CD14-positive monocyte (primary cell): Measurements from ENCODE around the gene WARS2. TPM values are rescaled to one million over a fixed set of nuclear protein-coding genes. Genes with fewer than 3 reads are reported as not detected.

Source experiments
- DNase-seq, 3 donors: peaks; one replicate each; pipeline ENCODE4 v3.0.0-alpha.2; 2011 to 2022
- H2AFZ ChIP-seq: 2 replicates; pipeline ENCODE4 v1.6.0; 2012; ENCODE audit warnings: mild to moderate bottlenecking, low read depth, low read length, inconsistent platforms; ENCODE audit not compliant: insufficient read depth, poor library complexity, severe bottlenecking
- H3K27ac ChIP-seq, 2 donors: 1 replicate in 1 of 2; 2 replicates in 1 of 2; pipeline ENCODE4 v1.5.1; 2012 to 2013; ENCODE audit warnings: low read length in 2 of 2, control low read depth in 1 of 2, inconsistent platforms in 1 of 2, low read depth in 1 of 2, mild to moderate bottlenecking in 1 of 2
- H3K27me3 ChIP-seq, 2 donors: one replicate each; pipeline versions ENCODE4 v1.6.0 to v1.6.1; 2011 to 2013; ENCODE audit warnings: low read length in 2 of 2; ENCODE audit not compliant: control insufficient read depth in 2 of 2, insufficient read depth in 2 of 2
- H3K36me3 ChIP-seq, 2 donors: replicated peaks in 1 of 2; 1 replicate in 1 of 2; 2 replicates in 1 of 2; pipeline versions ENCODE4 v1.5.1 to v1.6.1; 2012 to 2013; ENCODE audit warnings: low read length in 2 of 2, control low read depth in 1 of 2, inconsistent platforms in 1 of 2, mild to moderate bottlenecking in 1 of 2; ENCODE audit not compliant: insufficient read depth in 2 of 2, control insufficient read depth in 1 of 2
- H3K4me1 ChIP-seq, 2 donors: 1 replicate in 1 of 2; 2 replicates in 1 of 2; pipeline versions ENCODE4 v1.5.1 to v1.6.1; 2012 to 2013; ENCODE audit warnings: low read length in 2 of 2, control low read depth in 1 of 2, inconsistent platforms in 1 of 2, mild to moderate bottlenecking in 1 of 2, moderate library complexity in 1 of 2; ENCODE audit not compliant: insufficient read depth in 2 of 2, control insufficient read depth in 1 of 2
- H3K4me2 ChIP-seq: replicated peaks from 2 replicates; pipeline ENCODE3; 2012; ENCODE audit warnings: low read length, moderate library complexity, mild to moderate bottlenecking; ENCODE audit not compliant: poor library complexity, severe bottlenecking; ENCODE audit errors: extremely low read depth
- H3K4me3 ChIP-seq, 3 experiments: fragments of 200-600 bp in 1 of 3; sonication (generic) in 1 of 3; replicated peaks in 1 of 3; 1 replicate in 2 of 3; 2 replicates in 1 of 3; pipeline ENCODE4 v1.5.1; 2011 to 2013; ENCODE audit warnings: low read length in 3 of 3, mild to moderate bottlenecking in 3 of 3, control low read depth in 2 of 3, low read depth in 2 of 3, inconsistent platforms in 1 of 3, moderate library complexity in 1 of 3
- H3K79me2 ChIP-seq: 2 replicates; pipeline ENCODE4 v1.6.0; 2012; ENCODE audit warnings: mild to moderate bottlenecking, control low read depth, inconsistent platforms, low read length, moderate library complexity; ENCODE audit not compliant: insufficient read depth
- H3K9ac ChIP-seq: 2 replicates; pipeline ENCODE4 v1.6.0; 2017; ENCODE audit warnings: low read length, mild to moderate bottlenecking; ENCODE audit not compliant: insufficient read depth, poor library complexity, severe bottlenecking
- H3K9me3 ChIP-seq, 2 donors: replicated peaks in 1 of 2; 1 replicate in 1 of 2; 2 replicates in 1 of 2; pipeline versions ENCODE4 v1.5.1 to v1.6.1; 2012 to 2013; ENCODE audit warnings: low read length in 2 of 2, control low read depth in 1 of 2; ENCODE audit not compliant: control insufficient read depth in 1 of 2, insufficient read depth in 1 of 2
- H4K20me1 ChIP-seq: 2 replicates; pipeline ENCODE4 v1.6.0; 2012; ENCODE audit warnings: mild to moderate bottlenecking, low read length, control low read depth, moderate library complexity; ENCODE audit not compliant: insufficient read depth
- H3K27ac Mint-ChIP-seq, 7 donors: one replicate each; pipeline ENCODE4 v1.8.0; 2020; ENCODE audit warnings: mild to moderate bottlenecking in 7 of 7, mixed read lengths in 7 of 7, moderate library complexity in 6 of 7, inconsistent platforms in 2 of 7
- H3K27me3 Mint-ChIP-seq, 3 donors: one replicate each; pipeline ENCODE4 v1.8.0; 2021 to 2022; ENCODE audit warnings: low read depth in 3 of 3, mild to moderate bottlenecking in 3 of 3, mixed read lengths in 3 of 3, moderate library complexity in 3 of 3, inconsistent platforms in 1 of 3
- H3K36me3 Mint-ChIP-seq, 2 donors: one replicate each; pipeline ENCODE4 v1.8.0; 2020; ENCODE audit warnings: mixed read lengths in 2 of 2, inconsistent platforms in 1 of 2, mild to moderate bottlenecking in 1 of 2
- H3K4me1 Mint-ChIP-seq: one replicate; pipeline ENCODE4 v1.8.0; 2020; ENCODE audit warnings: mild to moderate bottlenecking, mixed read lengths
- H3K4me3 Mint-ChIP-seq, 2 donors: one replicate each; pipeline ENCODE4 v1.8.0; 2020; ENCODE audit warnings: mild to moderate bottlenecking in 2 of 2, mixed read lengths in 2 of 2, moderate library complexity in 1 of 2
- H3K9me3 Mint-ChIP-seq, 7 donors: one replicate each; pipeline ENCODE4 v1.8.0; 2020 to 2022; ENCODE audit warnings: mixed read lengths in 7 of 7, mild to moderate bottlenecking in 6 of 7, moderate library complexity in 6 of 7, inconsistent platforms in 2 of 7
- WGBS: methylation state at CpG from one replicate; pipeline ENCODE4 v1.1.5; 2013; ENCODE audit warnings: missing lambda C conversion rate; ENCODE audit not compliant: insufficient coverage; 5-methylcytosine and 5-hydroxymethylcytosine counted together
- intact Hi-C, 2 donors: fragments of 100-400 bp; cut with micrococcal nuclease; formaldehyde crosslinking; loops; one replicate each; pipeline versions ENCODE4 v1.15.0 to v1.15.1; 2023
- polyA plus RNA-seq, 3 donors: library from polyadenylated mRNA; depleted of rRNA in 1 of 3; unstranded in 2 of 3; stranded (reverse) in 1 of 3; fragments of 300-500 nt in 2 of 3; fragments of >200 nt in 1 of 3; fragmentation: Illumina TruSeq in 2 of 3; gene quantifications; 1 replicate in 2 of 3; 2 replicates in 1 of 3; pipeline ENCODE4 v1.2.3, GENCODE V29; 2012 to 2021
- TF ChIP-seq, protein P1 (sequence below): fragments of 200-600 bp; IDR thresholded peaks from one replicate; pipeline ENCODE4 v1.8.0; 2022; ENCODE audit warnings: antibody characterized with exemption, mild to moderate bottlenecking

The WARS2 gene
- polyA plus RNA-seq, 3 donors: 4.6 to 5.1 (median 4.7) TPM

DNA sequence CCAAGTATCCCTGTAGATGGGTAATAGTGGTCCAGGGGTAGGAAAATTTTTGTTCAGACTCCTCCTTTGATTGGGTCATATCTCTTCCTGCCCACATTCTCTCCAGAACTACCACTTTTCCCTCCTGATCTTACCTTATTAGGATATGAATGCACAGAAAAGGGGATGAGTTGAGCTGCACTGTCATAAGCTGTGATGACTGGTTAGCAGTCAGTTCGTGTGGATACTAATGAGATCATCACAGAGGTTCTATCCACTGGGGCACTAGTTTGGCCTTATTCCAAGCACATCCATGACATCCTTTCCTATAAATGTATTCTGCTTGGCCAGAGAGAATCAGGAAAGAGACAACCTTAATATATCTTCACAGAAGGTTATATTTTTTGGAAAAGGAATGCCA is 130.3 kb downstream of the WARS2 start:
- Mint-ChIP-seq H3K9me3 (peaks cover 2 to 22% (median 12%) of the 10 kb centered on the region in 7 donors), H3K27me3 (peaks cover 53 to 69% (median 61%) of the 10 kb centered on the region in 3 donors), H3K27ac (no peak overlapping the region), H3K36me3 (peaks cover 5% of the 10 kb centered on the region in 2 donors), H3K4me1 (peaks cover 14% of the 10 kb centered on the region), H3K4me3 (peak overlapping the region in 1 of 2 donors; percentile 32)
- no CpG with 5 or more reads among the region's 1 CpG for WGBS
- no peaks in the 10 kb centered on the region for H4K20me1 ChIP-seq
- no peak overlapping the region for H3K4me2 ChIP-seq
- H3K9ac ChIP-seq: no peak overlapping the region
- peaks cover 68 to 73% of the 10 kb centered on the region in 2 donors for H3K27me3 ChIP-seq
- H3K79me2 ChIP-seq: no peaks in the 10 kb centered on the region
- intact Hi-C loops: no loop called here
- H3K4me1 ChIP-seq: peaks cover 11 to 14% of the 10 kb centered on the region in 2 donors
- no peak for DNase-seq
- no peak overlapping the region for H3K27ac ChIP-seq
- peaks cover 3 to 11% of the 10 kb centered on the region in 2 donors for H3K9me3 ChIP-seq
- H3K4me3 ChIP-seq: no peak overlapping the region
- TF ChIP-seq, protein P1, sequence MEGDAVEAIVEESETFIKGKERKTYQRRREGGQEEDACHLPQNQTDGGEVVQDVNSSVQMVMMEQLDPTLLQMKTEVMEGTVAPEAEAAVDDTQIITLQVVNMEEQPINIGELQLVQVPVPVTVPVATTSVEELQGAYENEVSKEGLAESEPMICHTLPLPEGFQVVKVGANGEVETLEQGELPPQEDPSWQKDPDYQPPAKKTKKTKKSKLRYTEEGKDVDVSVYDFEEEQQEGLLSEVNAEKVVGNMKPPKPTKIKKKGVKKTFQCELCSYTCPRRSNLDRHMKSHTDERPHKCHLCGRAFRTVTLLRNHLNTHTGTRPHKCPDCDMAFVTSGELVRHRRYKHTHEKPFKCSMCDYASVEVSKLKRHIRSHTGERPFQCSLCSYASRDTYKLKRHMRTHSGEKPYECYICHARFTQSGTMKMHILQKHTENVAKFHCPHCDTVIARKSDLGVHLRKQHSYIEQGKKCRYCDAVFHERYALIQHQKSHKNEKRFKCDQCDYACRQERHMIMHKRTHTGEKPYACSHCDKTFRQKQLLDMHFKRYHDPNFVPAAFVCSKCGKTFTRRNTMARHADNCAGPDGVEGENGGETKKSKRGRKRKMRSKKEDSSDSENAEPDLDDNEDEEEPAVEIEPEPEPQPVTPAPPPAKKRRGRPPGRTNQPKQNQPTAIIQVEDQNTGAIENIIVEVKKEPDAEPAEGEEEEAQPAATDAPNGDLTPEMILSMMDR: no peak
- no peak overlapping the region for H2AFZ ChIP-seq
- no peaks in the 10 kb centered on the region for H3K36me3 ChIP-seq

DNA sequence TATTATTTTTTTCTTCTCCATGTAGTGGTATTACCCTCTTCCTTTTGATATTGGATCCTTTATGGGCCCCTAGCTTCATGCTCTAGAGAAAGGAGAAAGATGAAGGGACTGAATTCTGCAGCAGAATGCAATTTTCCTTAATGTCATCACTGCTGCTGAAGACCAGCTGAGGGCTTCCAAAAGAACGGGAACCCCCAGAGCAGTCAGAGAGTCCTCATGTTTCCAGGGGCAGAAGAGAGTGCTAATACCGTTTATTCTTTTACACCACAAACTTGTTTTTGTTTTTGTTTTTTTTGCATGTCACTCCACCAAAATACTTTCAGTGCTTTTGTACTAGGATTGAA is 131.2 kb downstream of the WARS2 start:
- Histone ChIP-seq H3K4me1 (peaks cover 11 to 14% of the 10 kb centered on the region in 2 donors), H2AFZ (no peak overlapping the region), H4K20me1 (no peaks in the 10 kb centered on the region), H3K9me3 (peaks cover 3 to 20% of the 10 kb centered on the region in 2 donors), H3K27ac (no peak overlapping the region), H3K79me2 (no peaks in the 10 kb centered on the region), H3K4me3 (no peak overlapping the region), H3K36me3 (no peaks in the 10 kb centered on the region), H3K9ac (no peak overlapping the region), H3K4me2 (no peak overlapping the region), H3K27me3 (peaks cover 77 to 82% of the 10 kb centered on the region in 2 donors)
- TF ChIP-seq, protein P1: no peak
- intact Hi-C loops: no loop called here
- DNase-seq: no peak
- no CpG with 5 or more reads among the region's 2 CpGs for WGBS
- Mint-ChIP-seq H3K9me3 (peaks cover 0 to 22% (median 12%) of the 10 kb centered on the region in 7 donors), H3K27me3 (peaks cover 58 to 77% (median 70%) of the 10 kb centered on the region in 3 donors), H3K4me3 (peak overlapping the region in 1 of 2 donors; percentile 89), H3K27ac (no peak overlapping the region), H3K4me1 (peaks cover 14% of the 10 kb centered on the region), H3K36me3 (peaks cover 5% of the 10 kb centered on the region in 2 donors)
